GM12872 (cell line): ENCODE data around the gene FAM228B.

ENCODE experiments used
- CTCF ChIP-seq: IDR thresholded peaks from 3 replicates; pipeline ENCODE4 v1.5.1; 2011; ENCODE audit warnings: low read depth, mild to moderate bottlenecking, low read length, moderate library complexity; ENCODE audit not compliant: insufficient read depth

The FAM228B gene

GRCh38 chr2:24203029-24203786 lies 79.9 kb downstream of the FAM228B start:
- no peak for TF ChIP-seq CTCF

DNA sequence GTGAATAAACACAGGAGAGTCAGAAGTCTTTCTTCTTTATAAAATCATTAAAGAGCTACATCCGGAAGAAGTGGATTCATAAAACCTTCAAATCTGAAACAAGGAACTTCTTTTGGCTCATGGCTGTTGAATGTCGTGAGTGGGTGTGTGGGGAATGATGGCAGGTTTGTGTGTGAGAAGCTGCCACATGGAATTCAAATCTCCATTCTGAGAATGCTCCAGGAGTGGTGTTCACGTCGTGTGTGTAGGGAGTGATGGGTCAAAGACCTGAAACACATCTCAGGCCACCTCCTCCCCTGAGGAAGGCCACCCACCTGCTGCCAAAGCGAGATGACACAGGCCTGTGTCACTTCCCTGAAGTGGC lies 80.5 kb downstream of the FAM228B start:
- TF ChIP-seq CTCF: no peak

DNA sequence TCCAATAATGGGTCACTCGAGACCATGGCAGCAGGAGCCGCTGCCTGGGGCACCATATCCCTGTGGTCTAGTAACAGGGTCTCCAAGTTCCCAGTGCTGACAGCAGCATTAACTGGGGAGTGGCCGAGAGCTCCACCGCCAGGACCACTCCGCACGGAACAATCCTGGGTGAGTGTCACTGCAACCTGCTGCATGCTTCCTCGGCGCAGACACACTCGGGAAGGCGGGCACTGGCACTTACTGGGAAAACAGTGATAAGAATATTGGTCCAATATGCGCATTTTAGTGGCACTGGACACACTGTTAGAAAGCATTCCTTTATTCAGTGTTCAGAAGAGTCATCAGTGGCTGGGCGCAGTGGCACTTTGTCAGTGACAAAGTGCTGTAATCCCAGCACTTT lies 81.2 kb downstream of the FAM228B start:
- TF ChIP-seq CTCF: no peak

- TF ChIP-seq CTCF: no peak
Observed at GRCh38 chr2:24205131-24205530, 81.9 kb downstream of the FAM228B start.

DNA sequence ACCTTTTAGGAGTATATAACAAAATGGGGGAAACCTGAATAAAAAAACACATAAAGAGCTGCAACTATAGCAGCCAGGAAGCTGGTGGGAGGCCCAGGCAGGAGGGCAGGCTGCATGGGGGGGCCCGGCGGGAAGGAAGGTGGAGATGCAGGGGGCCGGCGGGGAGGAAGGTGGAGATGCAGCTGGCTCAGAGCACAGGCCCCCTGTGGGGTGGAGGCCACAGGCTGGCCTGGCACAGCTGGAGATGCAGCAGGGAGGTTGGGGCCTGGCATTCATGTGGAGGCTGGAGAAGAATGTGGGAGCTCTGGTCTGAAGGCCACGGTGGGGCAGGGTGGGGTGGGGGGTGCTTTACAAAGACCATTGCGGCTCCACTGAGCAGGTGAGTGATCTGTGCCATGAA lies 83.0 kb downstream of the FAM228B start:
- no peak for TF ChIP-seq CTCF

DNA sequence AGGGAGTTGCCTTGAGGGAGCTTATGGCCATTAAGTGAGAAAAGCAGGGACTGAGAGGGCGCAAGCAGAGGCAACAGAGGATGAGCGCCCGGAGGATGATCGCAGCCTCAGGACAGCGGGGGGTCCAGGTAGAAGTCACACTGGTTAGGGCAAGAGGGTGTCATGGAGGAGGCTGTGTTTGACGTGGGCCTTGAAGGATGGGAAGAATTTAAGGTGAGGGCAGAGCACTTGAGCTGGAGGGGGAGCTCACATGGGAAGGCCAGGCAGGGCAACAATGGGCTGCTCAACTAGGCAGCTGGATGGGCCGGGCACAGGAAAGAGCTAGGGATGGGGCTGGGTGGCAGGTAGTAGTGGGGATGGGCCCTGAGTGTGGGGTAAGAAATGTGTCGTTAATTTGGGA lies 83.4 kb downstream of the FAM228B start:
- TF ChIP-seq CTCF: no peak

GRCh38 chr2:24207359-24207758 lies 84.1 kb downstream of the FAM228B start:
- TF ChIP-seq CTCF: no peak

GRCh38 chr2:24208490-24208889 lies 85.2 kb downstream of the FAM228B start:
- TF ChIP-seq CTCF: no peak
